SHP77 treated with DMSO at 0.1 percent for 48 hours (cell line): ENCODE data around the gene PLK3.
"Not testable (repeated sequence)": the region's sequence is repeated elsewhere in the genome, so short reads cannot be mapped to it uniquely, and the experiment has no call there.

Source experiments
- DNase-seq: peaks from one replicate; lab custom pipeline; 2025; lab: John Stamatoyannopoulos, UW

PLK3 gene

GRCh38 chr1:44799770-44800584 lies at the start of gene PLK3:
Gene PLK3, plus strand, starts transcription at chr1:44800377. Its CDS starts 87 bp downstream, at chr1:44800464.
- DNase-seq: peak; percentile 87

GRCh38 chr1:44757420-44757819 lies 42.8 kb upstream of the PLK3 start:
- DNase-seq: no peak

GRCh38 chr1:44759077-44759476 lies 41.1 kb upstream of the PLK3 start:
- DNase-seq: no peak

- no peak for DNase-seq
Measured at GRCh38 chr1:44760876-44761275, 39.3 kb upstream of the PLK3 start.

GRCh38 chr1:44766421-44766820 lies 33.8 kb upstream of the PLK3 start:
- DNase-seq: not testable (repeated sequence)

- DNase-seq: peak; percentile 79
Measured at GRCh38 chr1:44775078-44775929, 24.9 kb upstream of the PLK3 start, which contains the start of gene RPS8. Gene RPS8, plus strand, starts transcription at chr1:44775540. Its CDS starts 57 bp downstream, at chr1:44775597.

- no peak for DNase-seq
Measured at GRCh38 chr1:44775930-44776729, 24.0 kb upstream of the PLK3 start.

- DNase-seq: no peak
Measured at GRCh38 chr1:44776730-44777068, 23.5 kb upstream of the PLK3 start.

GRCh38 chr1:44777547-44777946 lies 22.6 kb upstream of the PLK3 start:
- DNase-seq: no peak

GRCh38 chr1:44777969-44778635 lies 22.1 kb upstream of the PLK3 start:
- no peak for DNase-seq

- DNase-seq: no peak
Measured at GRCh38 chr1:44778705-44779576, 21.2 kb upstream of the PLK3 start.

GRCh38 chr1:44780583-44781121 lies 19.5 kb upstream of the PLK3 start:
- no peak for DNase-seq

GRCh38 chr1:44783697-44784093 lies 16.5 kb upstream of the PLK3 start:
- no peak for DNase-seq

- DNase-seq: no peak
Measured at GRCh38 chr1:44784094-44785028, 15.8 kb upstream of the PLK3 start.

- no peak for DNase-seq
Measured at GRCh38 chr1:44785029-44785380, 15.2 kb upstream of the PLK3 start.

- no peak for DNase-seq
Measured at GRCh38 chr1:44785501-44786137, 14.6 kb upstream of the PLK3 start.

GRCh38 chr1:44786138-44786840 lies 13.9 kb upstream of the PLK3 start:
- DNase-seq: no peak

- DNase-seq: no peak
Measured at GRCh38 chr1:44786841-44787426, 13.2 kb upstream of the PLK3 start.
